Measurements from ENCODE around the gene DNAJC16.
A peak's percentile ranks its signal among the peaks of the same experiment; 100 is the strongest.
"Not testable (repeated sequence)": the region's sequence is repeated elsewhere in the genome, so short reads cannot be mapped to it uniquely, and the experiment has no call there.

The DNAJC16 gene

GRCh38 chr1:15508700-15509487, 17.8 kb upstream of the DNAJC16 start:
- no peak for DNase-seq

GRCh38 chr1:15509586-15509985, 17.1 kb upstream of the DNAJC16 start:
- no peak for DNase-seq

- DNase-seq: no peak
These were observed 15.8 kb upstream of the DNAJC16 start for GRCh38 chr1:15510611-15511405.

- no peak for DNase-seq
These were observed 13.5 kb upstream of the DNAJC16 start for GRCh38 chr1:15513192-15513591.

GRCh38 chr1:15513919-15514318, 12.7 kb upstream of the DNAJC16 start:
- no peak for DNase-seq

- DNase-seq: not testable (repeated sequence)
These were observed 12.1 kb upstream of the DNAJC16 start for GRCh38 chr1:15514557-15514956.

- DNase-seq: no peak
These were observed 11.5 kb upstream of the DNAJC16 start for GRCh38 chr1:15515022-15515663.

GRCh38 chr1:15519625-15520024, 7.0 kb upstream of the DNAJC16 start:
- no peak for DNase-seq

GRCh38 chr1:15521206-15521906, 5.3 kb upstream of the DNAJC16 start:
- DNase-seq: not testable (repeated sequence)

GRCh38 chr1:15522551-15522950, 4.1 kb upstream of the DNAJC16 start:
- no peak for DNase-seq

GRCh38 chr1:15523104-15524020, 3.3 kb upstream of the DNAJC16 start:
- peak; percentile 45 for DNase-seq

- DNase-seq: no peak
These were observed 2.7 kb upstream of the DNAJC16 start, which contains the start of gene CASP9 for GRCh38 chr1:15524021-15524282. Gene CASP9 (minus strand): TSS chr1:15524215. CDS start chr1:15524200, 15 bp downstream.

GRCh38 chr1:15524283-15525049, 2.2 kb upstream of the DNAJC16 start:
- DNase-seq: peak; percentile 89

GRCh38 chr1:15525050-15526020, 1.3 kb upstream of the DNAJC16 start:
- peak; percentile 65 for DNase-seq

GRCh38 chr1:15526021-15526489, 593 bp upstream of the DNAJC16 start:
- DNase-seq: no peak

GRCh38 chr1:15531003-15531402, 4.4 kb downstream of the DNAJC16 start:
- DNase-seq: no peak

GRCh38 chr1:15531682-15532081, 5.0 kb downstream of the DNAJC16 start:
- no peak for DNase-seq

- DNase-seq: no peak
These were observed 12.1 kb downstream of the DNAJC16 start for GRCh38 chr1:15538771-15539170.

GRCh38 chr1:15540186-15540585, 13.5 kb downstream of the DNAJC16 start:
- DNase-seq: no peak

Measured in DMS 273 treated with DMSO at 0.1 percent for 48 hours (cell line).